Measurements from ENCODE around the gene NHERF2. TPM values are rescaled to one million over a fixed set of nuclear protein-coding genes. Genes with fewer than 3 reads are reported as not detected.

The NHERF2 gene
- total RNA-seq, 1 experiment from 2014 or later: 174 TPM

DNA sequence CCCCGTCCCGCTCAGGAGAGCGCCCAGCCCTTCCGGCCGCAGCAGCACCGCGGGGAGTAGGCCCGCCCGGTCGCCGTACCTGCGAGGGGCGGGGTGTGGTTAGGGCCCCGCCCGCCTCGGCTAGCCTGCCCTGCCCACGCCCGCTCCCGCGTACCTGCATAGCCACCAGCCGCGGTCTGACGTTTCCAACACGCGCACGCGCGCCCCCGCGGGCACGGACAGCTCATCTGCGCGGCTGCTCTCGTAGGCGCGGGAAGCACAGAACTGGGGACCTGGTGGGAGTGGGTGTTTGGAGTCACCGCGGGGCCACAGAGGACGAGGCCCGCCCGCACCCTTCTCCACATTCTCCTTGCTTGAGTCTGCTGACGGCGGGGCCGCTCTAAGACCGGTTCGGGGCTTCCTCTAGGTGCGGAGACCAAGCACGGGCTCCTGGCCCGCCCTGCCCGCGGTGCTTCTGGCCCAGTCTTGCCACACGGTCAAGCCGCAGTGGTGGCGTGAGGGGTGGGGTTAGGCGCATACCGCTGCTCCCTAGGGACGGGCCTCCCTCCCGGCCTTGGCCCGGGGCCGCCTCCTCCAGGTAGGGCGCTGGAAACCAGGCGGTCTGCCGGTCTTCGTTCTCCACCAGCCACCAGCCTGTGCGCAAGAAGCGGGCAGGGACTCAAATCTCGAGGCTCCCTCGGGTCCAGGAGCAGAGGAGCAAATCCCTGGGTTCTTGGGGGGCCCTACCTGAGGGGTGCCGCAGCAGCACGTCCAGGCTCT, 47.3 kb upstream of the NHERF2 start:
- in situ Hi-C loops (cut with HindIII; ENCODE audit: low pct_unique_long_range_greater_than_20kb, low sequenced_read_pairs) (no loop called here), intact Hi-C loops (cut with micrococcal nuclease; ENCODE audit: unreplicated experiment) (no loop called here)
- peaks cover under 1% of the 10 kb centered on the region; the same call in 1 of the 2 replicates for H3K36me3 ChIP-seq (ENCODE audit: control insufficient read depth, insufficient read depth, low read length)
- ChIA-PET POLR2A (interaction anchor here (0.5 kb wide), 1 partner anchor 9 kb away, joined by 3 read pairs; no protein-coding TSS in a partner anchor), CTCF (no interaction called here)
- H3K27me3 ChIP-seq (ENCODE audit: control insufficient read depth, insufficient read depth, low read length): no peaks in the 10 kb centered on the region
- ATAC-seq: peak; percentile 24
- no peaks in the 10 kb centered on the region for H3K9me3 ChIP-seq (ENCODE audit: control insufficient read depth, insufficient read depth, low read depth, low read length)
- no peak overlapping the region for H3K27ac ChIP-seq (ENCODE audit: low read length)
- DNase-seq (ENCODE audit: low read depth, low spot score): no peak
- H3K4me1 ChIP-seq (ENCODE audit: control insufficient read depth, insufficient read depth, low read length): peaks cover 36% of the 10 kb centered on the region
- H3K4me3 ChIP-seq (ENCODE audit: low read depth in 2 of 2, low read length in 2 of 2): peak overlapping the region; percentile 4 to 11; a peak in 2 of 4 replicates
- TF ChIP-seq POLR2AphosphoS5 (IDR thresholded peaks at IDR 0.05; ENCODE audit: low read depth, low read length) (peak; percentile 41; the same call in 1 of the 2 replicates), REST (IDR thresholded peaks at IDR 0.05; ENCODE audit: insufficient read depth in 1 of 2, low read depth in 2 of 2, low read length in 1 of 2) (no peak)
- no TSS peak for BruUV-seq (replicated peaks)

DNA sequence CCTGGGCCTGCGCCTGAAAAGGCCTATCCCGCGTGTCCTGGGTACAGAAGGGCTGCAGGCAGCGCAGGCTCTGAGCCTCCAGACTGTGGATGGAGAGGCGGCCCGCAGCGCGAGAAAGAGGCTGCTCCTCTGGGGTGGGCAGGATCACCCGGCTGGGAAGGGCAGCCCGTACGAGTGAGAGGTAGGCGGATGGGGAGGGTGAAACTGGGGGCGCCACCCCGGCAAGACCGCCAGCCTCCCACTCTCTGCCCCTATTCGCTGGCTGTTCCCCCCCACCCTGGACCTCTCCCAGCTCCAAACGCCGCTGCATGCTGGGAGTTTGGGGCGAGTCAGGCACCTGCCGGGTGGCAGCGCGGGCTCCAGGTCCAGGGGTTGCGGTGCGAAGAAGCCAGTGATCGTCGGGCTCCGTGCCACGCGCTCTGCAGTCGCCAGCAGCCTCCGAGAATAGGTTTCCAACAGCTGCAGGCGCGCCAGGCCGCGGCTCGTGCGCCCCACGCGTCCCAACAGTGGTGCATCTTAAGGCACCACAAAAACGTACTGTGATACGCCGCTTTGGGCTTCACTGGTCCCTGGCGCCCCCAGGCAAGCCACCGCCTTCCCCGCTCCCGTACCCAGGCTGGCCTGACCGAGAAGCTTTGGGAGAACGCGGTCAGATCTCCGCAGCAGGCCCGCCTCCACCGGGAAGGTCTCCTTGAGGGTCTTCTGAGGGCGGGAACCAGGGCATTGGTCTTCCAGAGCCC, 46.5 kb upstream of the NHERF2 start:
- TF ChIP-seq SIN3A (IDR thresholded peaks at IDR 0.05; ENCODE audit: borderline replicate concordance, insufficient read depth, low read depth, low read length): no peak
- TF ChIP-seq TCF7L2 (IDR thresholded peaks at IDR 0.05; ENCODE audit: low read depth, low read length): no peak
- no peak for TF ChIP-seq REST (IDR thresholded peaks at IDR 0.05; ENCODE audit: insufficient read depth in 1 of 2, low read depth in 2 of 2, low read length in 1 of 2)
- TF ChIP-seq POLR2AphosphoS5 (IDR thresholded peaks at IDR 0.05; ENCODE audit: low read depth, low read length): no peak
- TF ChIP-seq CTCF (IDR thresholded peaks at IDR 0.05): no peak
- H3K27me3 ChIP-seq (ENCODE audit: control insufficient read depth, insufficient read depth, low read length): no peaks in the 10 kb centered on the region
- in situ Hi-C loops (cut with HindIII; ENCODE audit: low pct_unique_long_range_greater_than_20kb, low sequenced_read_pairs): no loop called here

More for the DNA sequence above, 46.5 kb upstream of the NHERF2 start:
- POLR2A ChIA-PET: no interaction called here
- no TSS peak for BruUV-seq (replicated peaks)
- Histone ChIP-seq H3K36me3 (ENCODE audit: control insufficient read depth, insufficient read depth, low read length) (peaks cover 7% of the 10 kb centered on the region; the same call in 1 of the 2 replicates), H3K27ac (ENCODE audit: low read length) (no peak overlapping the region), H3K4me3 (ENCODE audit: low read depth in 2 of 2, low read length in 2 of 2) (peak overlapping the region in 1 of 2 experiments; percentile 11; a peak in 1 of 4 replicates), H3K9me3 (ENCODE audit: control insufficient read depth, insufficient read depth, low read depth, low read length) (no peaks in the 10 kb centered on the region), H3K4me1 (ENCODE audit: control insufficient read depth, insufficient read depth, low read length) (peaks cover 39% of the 10 kb centered on the region)
- CTCF ChIA-PET: no interaction called here
- ATAC-seq (no peak), DNase-seq (ENCODE audit: low read depth, low spot score) (no peak)
- intact Hi-C loops (cut with micrococcal nuclease; ENCODE audit: unreplicated experiment): no loop called here

Measured in Panc1 (cell line).